ENCODE measurements around the gene GSTP1. TPM values are rescaled to one million over a fixed set of nuclear protein-coding genes. Genes with fewer than 3 reads are reported as not detected.

Gene GSTP1
- total and polyA plus RNA-seq, 2 of the 8 experiments (the other 6 are each of a cell fraction or from before 2014, with no cell fraction given): 1,454 to 3,329 TPM

DNA sequence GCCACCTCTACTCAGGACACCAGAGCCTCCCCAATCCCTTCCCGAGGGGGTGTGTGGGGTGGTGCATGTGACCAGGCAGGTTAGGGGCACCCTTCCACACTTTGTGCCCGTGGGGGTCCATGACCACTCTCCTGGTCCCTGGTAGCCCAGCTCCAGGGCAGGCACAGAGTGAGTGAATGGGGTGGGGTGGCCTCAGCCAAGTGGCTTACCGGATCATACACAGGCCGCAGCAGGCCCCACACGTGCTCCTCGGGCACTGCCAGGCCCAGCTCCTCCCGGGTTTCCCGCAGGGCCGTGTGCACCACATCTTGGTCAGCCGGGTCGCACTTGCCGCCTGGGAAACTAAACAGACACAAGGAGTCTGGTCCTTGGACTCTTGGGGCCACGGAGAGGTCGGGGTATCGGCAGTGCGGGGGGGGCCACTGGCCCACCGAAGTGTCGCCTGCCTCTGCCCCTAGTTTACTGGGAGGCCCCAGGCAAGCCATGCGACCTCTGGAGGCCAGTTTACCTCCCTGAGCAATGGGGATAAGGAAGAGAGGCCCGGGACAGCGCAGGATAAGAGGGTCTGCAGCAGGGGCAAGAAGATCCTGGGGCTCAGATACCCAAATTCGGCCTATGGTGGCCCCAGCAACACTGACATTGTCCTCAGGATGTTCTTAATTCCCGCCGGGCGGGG lies 45.2 kb downstream of the GSTP1 start:
- no peaks in the 10 kb centered on the region for H3K79me1 ChIP-seq (ENCODE audit: low read depth, low read length)
- H3K27ac ChIP-seq (ENCODE audit: low read depth, low read length): peak overlapping the region; percentile 48; the same call in 1 of the 2 replicates
- no peak overlapping the region for H4K8ac ChIP-seq (ENCODE audit: extremely low read depth, insufficient read depth, low read length)
- no peak overlapping the region for H2BK20ac ChIP-seq (ENCODE audit: low read length)
- no peak overlapping the region for H3K23ac ChIP-seq (ENCODE audit: insufficient read length)
- H2BK12ac ChIP-seq (ENCODE audit: low read depth, low read length): 0 out of 2 replicates have a peak overlapping the region, but pooled peaks have one; percentile 18
- peaks cover 0 to 7% (median 0%) of the 10 kb centered on the region in 4 experiments; a peak in 1 of 8 replicates for H3K36me3 ChIP-seq (ENCODE audit: control insufficient read depth in 2 of 4, insufficient read depth in 4 of 4, low read length in 3 of 4)
- H2BK5ac ChIP-seq (ENCODE audit: low read depth, low read length): peak overlapping the region; percentile 20; the same call in 1 of the 2 replicates
- peak overlapping the region; percentile 16 for H3K56ac ChIP-seq (replicated peaks; ENCODE audit: insufficient read length, low read depth, low read length)
- no peak overlapping the region for H2AFZ ChIP-seq (ENCODE audit: low read length)
- H3K4me1 ChIP-seq (replicated peaks in 1 of 4; ENCODE audit: control insufficient read depth in 3 of 4, insufficient read depth in 4 of 4, low read length in 3 of 4): peaks cover 0 to 25% (median 18%) of the 10 kb centered on the region in 4 experiments; a peak in 6 of 7 replicates
- peak overlapping the region; percentile 85 for H4K91ac ChIP-seq (replicated peaks; ENCODE audit: insufficient read length, low read length)
- FAIRE-seq: no peak
- peak overlapping the region in 1 of 4 experiments; percentile 67; a peak in 3 of 8 replicates for H3K4me3 ChIP-seq (ENCODE audit: extremely low read depth in 1 of 4, insufficient read depth in 2 of 4, low read depth in 3 of 4, low read length in 4 of 4)
- H2BK15ac ChIP-seq (ENCODE audit: low read length): no peak overlapping the region
- no peak overlapping the region for H3K4ac ChIP-seq (replicated peaks; ENCODE audit: insufficient read length, low read depth, low read length)
- no peaks in the 10 kb centered on the region; a peak in 1 of 4 replicates for H3K79me2 ChIP-seq (ENCODE audit: control insufficient read depth in 1 of 2, insufficient read depth in 2 of 2, low read length in 2 of 2)
- H2BK120ac ChIP-seq (replicated peaks; ENCODE audit: low read depth, low read length): no peak overlapping the region
- no peaks in the 10 kb centered on the region for H4K20me1 ChIP-seq (replicated peaks in 1 of 2; ENCODE audit: control insufficient read depth in 1 of 2, insufficient read depth in 2 of 2, low read length in 2 of 2)
- H3K9ac ChIP-seq (replicated peaks in 1 of 4; ENCODE audit: extremely low read depth in 1 of 4, low read depth in 3 of 4, low read length in 3 of 4): peak overlapping the region in 1 of 4 experiments; percentile 73; a peak in 1 of 7 replicates
- 52% methylated on average over 25 of the region's 25 CpGs; no CpG with 5 or more reads in 1 of the 2 experiments for WGBS, 2 experiments (ENCODE audit: extremely low coverage in 1 of 2, insufficient coverage in 1 of 2, insufficient read length in 1 of 2, insufficient replicate concordance in 2 of 2, low coverage in 1 of 2, low lambda C conversion rate in 2 of 2, missing lambda C conversion rate in 1 of 2)
- H3K14ac ChIP-seq (ENCODE audit: insufficient read length): no peak overlapping the region
- H2AK5ac ChIP-seq (ENCODE audit: low read depth, low read length): 0 out of 2 replicates have a peak overlapping the region, but pooled peaks have one; percentile 4
- H3K18ac ChIP-seq (ENCODE audit: extremely low read depth, low read length): peak overlapping the region; percentile 51
- no peaks in the 10 kb centered on the region; a peak in 1 of 7 replicates for H3K27me3 ChIP-seq (replicated peaks in 1 of 4; ENCODE audit: control insufficient read depth in 3 of 4, extremely low read depth in 1 of 4, insufficient read depth in 3 of 4, low read length in 3 of 4)
- ChIA-PET POLR2A (ENCODE audit: partially characterized antibody) (interaction anchor here (0.7 to 11.7 kb wide), 13 partner anchors 10 to 148 kb away, joined by 3 to 194 read pairs (median 3); partner anchors contain the start of genes GSTP1 and TBX10), CTCF (ENCODE audit: partially characterized antibody) (interaction anchor here (0.6 to 10.1 kb wide), 17 partner anchors 9 to 469 kb away, joined by 3 to 117 read pairs (median 4); partner anchors contain the start of gene ACY3)
- peaks cover 2% of the 10 kb centered on the region; the same call in 1 of the 2 replicates for H3K23me2 ChIP-seq (ENCODE audit: low read depth, low read length)
- H3K4me2 ChIP-seq (ENCODE audit: insufficient read depth in 1 of 2, low read depth in 2 of 2, low read length in 2 of 2): peak overlapping the region; percentile 37 to 92; a peak in 3 of 4 replicates
- H3K9me3 ChIP-seq (ENCODE audit: insufficient read depth in 2 of 2, low read depth in 1 of 2, low read length in 1 of 2): no peaks in the 10 kb centered on the region
- H4K5ac ChIP-seq (ENCODE audit: insufficient read length, low read depth, low read length): peak overlapping the region; percentile 34
- DNase-seq (ENCODE audit: low read depth in 1 of 2, low spot score in 2 of 2): no peak
- TF ChIP-seq ASH2L (IDR thresholded peaks at IDR 0.05; ENCODE audit: low read length) (no peak), POLR2AphosphoS5 (IDR thresholded peaks at IDR 0.05; ENCODE audit: low read depth, low read length) (no peak), HDAC2 (IDR thresholded peaks at IDR 0.05; ENCODE audit: borderline replicate concordance in 1 of 2, low read depth in 2 of 2, low read length in 2 of 2) (no peak), EZH2 (IDR thresholded peaks at IDR 0.05; ENCODE audit: low read depth, low read length, severe bottlenecking) (no peak), GABPA (IDR thresholded peaks at IDR 0.05; ENCODE audit: borderline replicate concordance, insufficient read depth, low read length) (no peak), EGR1 (IDR thresholded peaks at IDR 0.05; ENCODE audit: borderline replicate concordance, low read depth, low read length) (peak; percentile 51; the same call in 1 of the 2 replicates), POLR2A (IDR thresholded peaks at IDR 0.05; ENCODE audit: control extremely low read depth in 1 of 2, low read depth in 2 of 2, low read length in 2 of 2) (peak in 1 of 2 experiments; percentile 18; a peak in 2 of 3 replicates), JUN (IDR thresholded peaks at IDR 0.05; ENCODE audit: low read depth, low read length) (no peak), HDAC6 (IDR thresholded peaks at IDR 0.05; ENCODE audit: low read depth, low read length) (no peak)
